SK-N-SH (cell line): Measurements from ENCODE around the gene PLD3. TPM values are rescaled to one million over a fixed set of nuclear protein-coding genes. Genes with fewer than 3 reads are reported as not detected.

Experiments used
- CTCF ChIA-PET: fragments of 300-600, 350-600 bp; formaldehyde crosslinking; extraction: SDS; loops from one replicate; lab custom pipeline; 2021; lab: Yijun Ruan, JAX
- POLR2A ChIA-PET: fragments of 350-600 bp; sonication (Branson Sonifier 250); formaldehyde crosslinking; extraction: SDS; loops from one replicate; lab custom pipeline; 2020; ENCODE audit warnings: antibody characterized with exemption, inconsistent platforms; lab: Yijun Ruan, JAX
- DNase-seq: peaks from one replicate; pipeline ENCODE4 v3.0.0; 2012
- H2AFZ ChIP-seq: fragments of 200-600 bp; sonication (generic); 2 replicates; pipeline ENCODE4 v1.8.1; 2016; ENCODE audit warnings: antibody characterized with exemption, mild to moderate bottlenecking, low read depth
- H3F3A ChIP-seq: fragments of 200-600 bp; sonication (generic); replicated peaks from 2 replicates; pipeline ENCODE3; 2016; ENCODE audit warnings: antibody characterized with exemption, mild to moderate bottlenecking; ENCODE audit not compliant: insufficient read depth
- H3K27ac ChIP-seq, 2 experiments: fragments of 200-500 bp in 1 of 2; fragments of 200-600 bp in 1 of 2; sonication (Bioruptor generic) in 1 of 2; sonication (generic), shearing (Covaris generic) in 1 of 2; 2 replicates each; pipeline versions ENCODE4 v1.5.1 to v1.6.1; 2014 to 2016; ENCODE audit warnings: low read depth in 2 of 2, inconsistent platforms in 1 of 2, low read length in 1 of 2, mild to moderate bottlenecking in 1 of 2, mixed read lengths in 1 of 2
- H3K27me3 ChIP-seq: fragments of 200-600 bp; sonication (generic), shearing (Covaris generic); 2 replicates; pipeline ENCODE4 v1.6.1; 2016; ENCODE audit warnings: mixed run types; ENCODE audit not compliant: insufficient read depth
- H3K36me3 ChIP-seq, 2 experiments: fragments of 200-500 bp in 1 of 2; fragments of 200-600 bp in 1 of 2; sonication (Bioruptor generic) in 1 of 2; sonication (generic) in 1 of 2; replicated peaks in 1 of 2; 2 replicates each; pipeline versions ENCODE3 to v1.5.1; 2014 to 2016; ENCODE audit warnings: low read length in 1 of 2, mild to moderate bottlenecking in 1 of 2; ENCODE audit not compliant: insufficient read depth in 2 of 2, control insufficient read depth in 1 of 2
- H3K4me1 ChIP-seq, 2 experiments: fragments of 200-500 bp in 1 of 2; fragments of 200-600 bp in 1 of 2; sonication (Bioruptor generic) in 1 of 2; sonication (generic), shearing (Covaris generic) in 1 of 2; 2 replicates each; pipeline versions ENCODE4 v1.5.1 to v1.6.1; 2014 to 2016; ENCODE audit warnings: low read depth in 1 of 2, low read length in 1 of 2, mixed run types in 1 of 2; ENCODE audit not compliant: insufficient read depth in 2 of 2, control insufficient read depth in 1 of 2
- H3K4me2 ChIP-seq: fragments of 200-600 bp; sonication (generic), shearing (Covaris generic); 2 replicates; pipeline ENCODE4 v1.6.1; 2017; ENCODE audit warnings: mixed run types
- H3K4me3 ChIP-seq, 2 experiments: fragments of 200-500 bp in 1 of 2; fragments of 200-600 bp in 1 of 2; sonication (Bioruptor generic) in 1 of 2; sonication (generic), shearing (Covaris generic) in 1 of 2; 2 replicates each; pipeline versions ENCODE4 v1.5.1 to v1.8.1; 2014 to 2016; ENCODE audit warnings: low read depth in 2 of 2, inconsistent platforms in 1 of 2, low read length in 1 of 2, mild to moderate bottlenecking in 1 of 2, mixed read lengths in 1 of 2, moderate library complexity in 1 of 2
- H3K79me2 ChIP-seq: fragments of 200-600 bp; sonication (generic); 2 replicates; pipeline ENCODE4 v1.8.1; 2017; ENCODE audit warnings: mild to moderate bottlenecking; ENCODE audit not compliant: insufficient read depth
- H3K9ac ChIP-seq: fragments of 200-600 bp; sonication (generic); 2 replicates; pipeline ENCODE4 v1.6.1; 2017; ENCODE audit warnings: mixed run types
- H3K9me2 ChIP-seq: fragments of 200-600 bp; sonication (generic); 2 replicates; pipeline ENCODE4 v1.6.1; 2017; ENCODE audit warnings: mixed run types
- H3K9me3 ChIP-seq: fragments of 200-600 bp; sonication (generic); 2 replicates; pipeline ENCODE4 v1.6.1; 2017; ENCODE audit warnings: mixed run types, mild to moderate bottlenecking, moderate library complexity
- H4K20me1 ChIP-seq: fragments of 200-600 bp; sonication (generic); 2 replicates; pipeline ENCODE4 v1.6.1; 2017; ENCODE audit warnings: mild to moderate bottlenecking, mixed run types; ENCODE audit not compliant: insufficient read depth
- CHD2 ChIP-seq: fragments of 150-350 bp; IDR thresholded peaks from 2 replicates; pipeline ENCODE4 v1.6.1; 2018; ENCODE audit warnings: low read length; ENCODE audit not compliant: partially characterized antibody
- CTCF ChIP-seq: fragments of 200-600 bp; sonication (generic); IDR thresholded peaks from 2 replicates; pipeline ENCODE4 v1.6.1; 2017; ENCODE audit warnings: antibody characterized with exemption, mild to moderate bottlenecking, moderate library complexity
- EP300 ChIP-seq, 2 experiments: IDR thresholded peaks; 2 replicates each; pipeline versions ENCODE4 v1.4.0 to v1.6.1; 2012; ENCODE audit warnings: borderline replicate concordance in 1 of 2, low read depth in 1 of 2, low read length in 1 of 2
- FOSL2 ChIP-seq: IDR thresholded peaks from 2 replicates; pipeline ENCODE4 v1.4.0; 2012; ENCODE audit warnings: low read depth, mild to moderate bottlenecking, moderate library complexity, borderline replicate concordance
- FOXJ3 ChIP-seq: sonication (generic); formaldehyde crosslinking; IDR thresholded peaks from 2 replicates; pipeline ENCODE4 v1.5.1; 2020; ENCODE audit warnings: mild to moderate bottlenecking, missing genetic modification reagents
- GABPA ChIP-seq: IDR thresholded peaks from 2 replicates; pipeline ENCODE4 v1.4.0; 2012; ENCODE audit warnings: low read depth, mild to moderate bottlenecking
- GATA2 ChIP-seq: sonication (generic); formaldehyde crosslinking; IDR thresholded peaks from 2 replicates; pipeline ENCODE4 v1.5.0; 2020; ENCODE audit warnings: mild to moderate bottlenecking, missing genetic modification reagents
- IRF3 ChIP-seq: fragments of 150-350 bp; IDR thresholded peaks from 2 replicates; pipeline ENCODE4 v1.6.1; 2016; ENCODE audit warnings: mild to moderate bottlenecking, low read depth, low read length
- JUND ChIP-seq: IDR thresholded peaks from 2 replicates; pipeline ENCODE4 v1.4.0; 2012
- NFIC ChIP-seq: IDR thresholded peaks from 2 replicates; pipeline ENCODE4 v1.4.0; 2012; ENCODE audit warnings: borderline replicate concordance
- RCOR1 ChIP-seq: fragments of 150-350 bp; IDR thresholded peaks from 2 replicates; pipeline ENCODE4 v1.6.1; 2017; ENCODE audit warnings: antibody characterized with exemption, low read length
- RFX5 ChIP-seq: IDR thresholded peaks from 2 replicates; pipeline ENCODE4 v1.6.1; 2012; ENCODE audit warnings: mild to moderate bottlenecking, improper control_type of control experiment, low read length
- SIN3A ChIP-seq: IDR thresholded peaks from 2 replicates; pipeline ENCODE4 v1.6.1; 2012; ENCODE audit warnings: low read depth, mild to moderate bottlenecking, low read length, moderate library complexity, borderline replicate concordance
- SMC3 ChIP-seq: IDR thresholded peaks from 2 replicates; pipeline ENCODE4 v1.6.1; 2012; ENCODE audit warnings: low read depth, low read length, improper control_type of control experiment
- TAF1 ChIP-seq: IDR thresholded peaks from 2 replicates; pipeline ENCODE4 v1.6.1; 2012; ENCODE audit warnings: low read depth, mild to moderate bottlenecking, low read length, moderate library complexity, borderline replicate concordance
- TEAD4 ChIP-seq: IDR thresholded peaks from 2 replicates; pipeline ENCODE4 v1.4.0; 2012; ENCODE audit warnings: mild to moderate bottlenecking, borderline replicate concordance; ENCODE audit not compliant: insufficient read depth
- USF1 ChIP-seq: IDR thresholded peaks from 2 replicates; pipeline ENCODE4 v1.4.0; 2012; ENCODE audit warnings: low read depth, borderline replicate concordance
- WGBS: methylation state at CpG from one replicate; pipeline ENCODE4 v1.1.6; 2017; ENCODE audit warnings: low lambda C conversion rate; 5-methylcytosine and 5-hydroxymethylcytosine counted together
- polyA plus RNA-seq, 3 experiments: library from polyadenylated mRNA; depleted of rRNA; stranded (reverse); fragments of >200 nt; gene quantifications; 2 replicates each; pipeline ENCODE4 v1.2.3, GENCODE V29; 2012

PLD3 gene
- polyA plus RNA-seq, 1 of the 3 experiments (the other 2 are of a cell fraction) = 511 TPM

GRCh38 chr19:40394816-40395210 lies 46.3 kb downstream of the PLD3 start:
- Histone ChIP-seq H3K27ac (no peak overlapping the region), H2AFZ (no peak overlapping the region), H3K9me3 (no peaks in the 10 kb centered on the region), H3K36me3 (no peaks in the 10 kb centered on the region), H3K79me2 (no peaks in the 10 kb centered on the region), H3K27me3 (no peaks in the 10 kb centered on the region), H4K20me1 (no peaks in the 10 kb centered on the region), H3K4me1 (no peaks in the 10 kb centered on the region; a peak in 1 of 4 replicates), H3F3A (no peaks in the 10 kb centered on the region), H3K4me3 (no peak overlapping the region), H3K9me2 (no peaks in the 10 kb centered on the region), H3K4me2 (no peak overlapping the region), H3K9ac (no peak overlapping the region)
- ChIA-PET CTCF (interaction anchor here (0.8 to 1.1 kb wide), 2 partner anchors 26 kb away, joined by 3 to 4 read pairs; no protein-coding TSS in a partner anchor), POLR2A (no interaction called here)
- 75% methylated on average over 8 of the region's 13 CpGs for WGBS
- DNase-seq = no peak
- no peak for TF ChIP-seq EP300 (IDR thresholded peaks at IDR 0.05; ENCODE audit: borderline replicate concordance in 1 of 2, low read depth in 1 of 2, low read length in 1 of 2)
- no peak for TF ChIP-seq RCOR1
- TF ChIP-seq GATA2 = no peak
- TF ChIP-seq CTCF = no peak
- TF ChIP-seq TAF1 = no peak
- TF ChIP-seq SIN3A = no peak
- no peak for TF ChIP-seq RFX5
- TF ChIP-seq NFIC = no peak
- TF ChIP-seq GABPA = no peak
- TF ChIP-seq SMC3 = no peak
- TF ChIP-seq CHD2 = no peak
- no peak for TF ChIP-seq FOXJ3 (CRISPR knock-in tag)
- TF ChIP-seq USF1 = no peak

- DNase-seq = no peak
- H3F3A ChIP-seq = no peaks in the 10 kb centered on the region
- no peak overlapping the region for H3K4me3 ChIP-seq
- no peak overlapping the region for H3K27ac ChIP-seq
- 58% methylated on average over 13 of the region's 14 CpGs for WGBS
- H3K36me3 ChIP-seq = no peaks in the 10 kb centered on the region
- H4K20me1 ChIP-seq = no peaks in the 10 kb centered on the region
- POLR2A ChIA-PET = interaction anchor here (0.7 kb wide), 1 partner anchor 129 kb away, joined by 3 read pairs; no protein-coding TSS in a partner anchor
- no peaks in the 10 kb centered on the region for H3K27me3 ChIP-seq
- CTCF ChIA-PET = interaction anchor here (1.1 to 2.4 kb wide), 5 partner anchors 17 to 175 kb away, joined by 3 to 6 read pairs (median 3); no protein-coding TSS in a partner anchor
- no peaks in the 10 kb centered on the region; a peak in 1 of 4 replicates for H3K4me1 ChIP-seq
- H3K9ac ChIP-seq = no peak overlapping the region
- H3K9me2 ChIP-seq = no peaks in the 10 kb centered on the region
- no peak overlapping the region for H2AFZ ChIP-seq
- no peaks in the 10 kb centered on the region for H3K79me2 ChIP-seq
- no peaks in the 10 kb centered on the region for H3K9me3 ChIP-seq
- H3K4me2 ChIP-seq = no peak overlapping the region
- no peak for TF ChIP-seq CTCF
- TF ChIP-seq JUND = no peak
- no peak for TF ChIP-seq TEAD4
- no peak for TF ChIP-seq IRF3
- no peak for TF ChIP-seq RCOR1
- no peak for TF ChIP-seq CHD2
- TF ChIP-seq FOSL2 = no peak
- TF ChIP-seq TAF1 = no peak
- TF ChIP-seq NFIC = no peak
These were observed 47.5 kb downstream of the PLD3 start for GRCh38 chr19:40395956-40396355.
